GM21423 (cell line): Measurements from ENCODE around the gene SLC6A9.

ENCODE experiments used
- ATAC-seq: cut with Tn5 transposase; IDR thresholded peaks from one replicate; pipeline ENCODE4 v1.9.1; 2021; ENCODE audit warnings: mild to moderate bottlenecking, moderate library complexity; ENCODE audit not compliant: unreplicated experiment

Gene SLC6A9

DNA sequence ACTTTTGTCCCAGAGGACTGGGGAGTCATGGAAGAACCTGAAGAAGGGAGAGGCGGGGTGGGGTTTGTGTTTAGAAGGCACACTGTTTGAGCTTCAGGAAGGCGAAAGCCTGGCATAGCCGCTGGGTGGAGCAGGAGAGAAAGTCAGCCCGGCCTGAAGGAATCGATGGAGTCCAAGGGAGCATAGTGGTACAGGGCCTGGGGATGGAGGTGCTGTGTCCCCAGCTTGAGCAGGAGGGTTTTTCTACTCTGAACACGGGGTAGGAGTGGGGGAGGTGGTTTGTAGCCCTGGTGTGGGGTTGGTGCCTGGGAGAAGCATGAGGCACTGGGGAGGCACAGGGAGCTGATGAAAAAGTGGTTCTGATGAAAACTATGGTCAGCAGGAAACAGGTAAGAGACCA lies 44.5 kb downstream of the SLC6A9 start:
- ATAC-seq, result no peak

DNA sequence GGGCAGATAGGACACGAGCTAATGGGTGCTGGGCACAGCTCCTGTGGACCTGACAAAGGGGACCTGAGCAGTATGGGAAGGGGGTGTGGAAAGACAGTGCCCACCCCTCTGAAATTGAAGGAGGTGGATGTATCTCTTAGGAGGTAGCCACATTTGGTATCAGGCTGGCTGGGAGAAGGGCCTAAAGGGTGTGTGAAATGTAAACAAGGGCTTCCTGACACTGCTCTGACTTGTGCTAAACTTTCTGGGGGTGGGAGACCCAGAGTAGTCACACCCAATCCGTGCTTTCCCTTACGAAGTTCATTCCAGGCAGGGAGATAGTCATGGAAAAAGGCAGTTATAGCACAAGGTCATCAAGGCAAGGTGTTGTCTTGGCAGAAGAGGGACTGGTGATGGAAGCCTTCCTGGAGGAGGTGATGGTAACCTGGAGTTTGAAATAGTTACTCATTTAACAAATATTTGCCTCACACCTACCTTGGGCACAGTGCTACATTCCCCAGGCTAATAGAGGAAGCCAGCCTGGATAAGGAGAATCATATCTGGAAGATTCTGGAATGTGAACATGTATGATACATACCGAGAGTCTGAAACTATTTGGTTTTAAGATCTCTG lies 45.2 kb downstream of the SLC6A9 start:
- no peak for ATAC-seq

DNA sequence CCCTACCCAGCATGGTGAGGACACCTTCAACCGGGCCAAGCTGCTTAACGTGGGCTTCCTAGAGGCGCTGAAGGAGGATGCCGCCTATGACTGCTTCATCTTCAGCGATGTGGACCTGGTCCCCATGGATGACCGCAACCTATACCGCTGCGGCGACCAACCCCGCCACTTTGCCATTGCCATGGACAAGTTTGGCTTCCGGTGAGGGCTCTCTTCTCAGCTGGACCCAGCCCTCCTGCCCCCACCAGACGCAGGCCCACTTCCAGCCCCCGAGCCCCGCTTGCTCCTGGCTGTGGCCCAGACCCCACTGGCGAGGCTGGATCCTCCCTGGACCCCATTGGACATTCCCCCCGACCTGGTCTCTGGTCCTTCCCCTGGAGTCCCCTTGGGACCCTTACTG lies 46.4 kb downstream of the SLC6A9 start:
- no peak for ATAC-seq

DNA sequence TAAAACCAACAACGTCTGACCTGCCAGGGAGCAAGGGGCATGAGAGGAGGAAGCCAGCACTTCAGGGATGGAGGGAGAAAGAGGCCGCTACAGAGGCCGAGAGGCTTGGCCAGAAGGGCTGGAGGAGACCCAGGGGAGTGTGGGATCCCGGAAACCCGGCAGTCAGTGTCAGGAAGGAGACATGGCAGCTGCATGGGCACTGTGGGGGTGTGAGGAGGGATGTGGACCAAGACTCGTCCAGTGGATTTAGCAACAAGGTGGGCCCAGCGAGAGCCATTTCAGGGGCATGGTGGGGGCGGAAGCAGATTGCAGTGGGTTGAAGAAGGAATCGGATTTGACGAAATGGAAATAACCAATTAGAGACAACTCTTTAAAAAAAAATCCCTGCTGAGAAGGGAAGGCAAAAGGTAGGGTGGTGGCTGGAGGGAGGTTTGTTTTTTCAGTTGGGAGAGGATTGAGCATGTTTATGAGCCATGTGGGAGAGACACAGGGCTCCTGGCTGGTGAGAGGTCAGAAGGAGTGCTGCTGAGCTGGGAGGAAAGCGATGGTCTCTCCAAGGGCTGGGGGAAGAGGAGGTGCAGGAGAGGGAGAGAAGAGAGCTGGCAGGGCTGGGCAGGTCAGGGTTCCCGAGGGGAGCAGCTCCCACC lies 47.9 kb downstream of the SLC6A9 start:
- ATAC-seq, result no peak

DNA sequence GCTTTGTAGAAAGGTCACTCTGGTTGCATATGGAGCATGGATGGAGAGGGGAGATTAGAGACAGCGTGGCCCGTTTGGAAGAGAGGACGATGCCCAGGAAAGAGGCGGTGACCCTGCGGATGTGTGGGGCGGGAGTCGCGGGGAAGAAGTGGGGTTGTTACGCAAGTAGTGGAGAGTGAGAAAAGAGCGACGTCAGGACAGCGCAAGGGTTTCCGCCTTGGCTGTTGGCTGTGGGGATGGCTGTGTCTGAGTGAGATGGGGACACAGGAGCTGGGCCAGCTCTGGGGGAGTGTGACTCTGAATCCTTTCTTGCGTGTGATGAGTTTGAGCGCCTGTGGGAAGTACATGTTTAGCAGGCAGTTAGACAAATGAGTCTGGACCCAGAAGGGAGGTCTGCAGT lies 48.5 kb downstream of the SLC6A9 start:
- ATAC-seq, result no peak

DNA sequence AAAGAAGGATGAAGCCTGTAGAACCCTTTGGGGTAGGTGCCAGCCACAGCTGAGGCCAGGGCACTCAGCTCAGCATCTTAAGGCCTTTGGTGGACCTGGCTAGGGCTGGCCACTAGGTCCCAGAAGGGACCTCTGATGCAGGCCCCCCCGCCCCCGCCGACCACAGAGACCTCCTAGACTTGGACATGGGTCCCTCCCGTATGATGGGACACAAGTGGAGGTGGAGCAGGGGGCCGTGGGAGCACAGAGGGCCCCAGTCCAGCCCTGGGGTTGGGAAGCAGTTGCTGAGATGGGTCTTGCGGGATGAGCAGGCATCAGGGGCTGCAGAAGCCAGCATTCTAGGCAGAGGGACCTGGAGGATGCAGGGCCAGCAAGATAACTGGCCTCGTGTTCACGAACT lies 49.0 kb downstream of the SLC6A9 start:
- ATAC-seq, result no peak

DNA sequence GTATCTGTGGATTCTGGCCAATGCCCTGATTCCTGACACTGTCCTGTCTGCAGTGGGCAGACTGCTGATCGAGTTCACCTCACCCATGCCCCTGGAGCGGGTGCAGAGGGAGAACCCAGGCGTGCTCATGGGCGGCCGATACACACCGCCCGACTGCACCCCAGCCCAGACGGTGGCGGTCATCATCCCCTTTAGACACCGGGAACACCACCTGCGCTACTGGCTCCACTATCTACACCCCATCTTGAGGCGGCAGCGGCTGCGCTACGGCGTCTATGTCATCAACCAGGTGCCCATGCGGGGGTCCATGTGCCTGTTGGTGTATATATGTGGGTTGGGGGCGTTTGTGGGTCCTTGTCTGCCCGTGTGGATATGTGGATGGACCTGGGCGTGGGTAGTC lies 49.6 kb downstream of the SLC6A9 start:
- no peak for ATAC-seq

DNA sequence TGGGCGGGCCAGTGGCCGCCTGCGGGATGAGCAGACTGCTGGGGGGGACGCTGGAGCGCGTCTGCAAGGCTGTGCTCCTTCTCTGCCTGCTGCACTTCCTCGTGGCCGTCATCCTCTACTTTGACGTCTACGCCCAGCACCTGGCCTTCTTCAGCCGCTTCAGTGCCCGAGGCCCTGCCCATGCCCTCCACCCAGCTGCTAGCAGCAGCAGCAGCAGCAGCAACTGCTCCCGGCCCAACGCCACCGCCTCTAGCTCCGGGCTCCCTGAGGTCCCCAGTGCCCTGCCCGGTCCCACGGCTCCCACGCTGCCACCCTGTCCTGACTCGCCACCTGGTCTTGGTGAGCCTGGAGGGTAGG lies 50.1 kb downstream of the SLC6A9 start:
- no peak for ATAC-seq

DNA sequence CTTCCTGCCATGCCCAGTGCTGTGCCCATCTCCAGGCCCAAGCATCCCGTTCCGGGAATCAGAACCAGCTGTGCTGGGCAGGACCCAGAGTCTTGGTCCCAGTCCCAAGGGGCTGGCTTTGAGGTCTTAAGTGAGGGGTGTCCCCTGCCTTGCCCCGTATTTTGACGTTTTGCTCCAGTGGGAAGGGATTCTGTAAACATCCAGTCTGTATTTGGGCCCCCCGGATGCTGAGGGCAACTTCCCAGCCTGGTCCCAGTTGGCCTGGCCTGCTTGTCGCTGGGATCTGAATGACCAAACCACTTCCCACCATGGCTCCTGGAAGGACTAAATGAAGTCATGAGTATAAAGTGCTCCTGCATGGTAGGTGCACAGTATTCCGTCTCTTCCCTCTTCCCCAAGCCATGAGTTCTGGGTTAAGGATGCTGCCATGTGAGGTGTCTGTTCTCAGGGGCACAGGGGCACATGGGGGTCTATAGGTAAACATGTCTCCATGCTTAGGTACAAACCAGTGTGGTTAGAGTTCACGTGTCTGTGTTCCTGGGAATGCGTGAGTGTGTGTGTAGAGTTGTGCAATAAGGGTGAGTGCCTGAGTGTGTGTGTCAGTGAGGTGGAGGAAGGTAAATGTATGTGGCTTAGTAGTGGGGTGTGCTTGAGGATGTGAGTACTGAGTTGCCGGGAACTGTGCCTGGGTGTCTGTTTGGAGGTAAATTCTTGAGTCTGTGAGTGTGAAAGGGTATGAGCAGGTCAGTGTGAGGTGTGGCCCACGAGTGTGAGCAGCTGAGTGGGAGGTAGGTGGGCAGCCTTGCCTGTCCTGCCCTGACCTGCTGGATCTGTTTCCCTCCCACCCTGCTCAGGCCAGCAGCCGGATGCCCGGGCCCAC lies 50.8 kb downstream of the SLC6A9 start:
- no peak for ATAC-seq

DNA sequence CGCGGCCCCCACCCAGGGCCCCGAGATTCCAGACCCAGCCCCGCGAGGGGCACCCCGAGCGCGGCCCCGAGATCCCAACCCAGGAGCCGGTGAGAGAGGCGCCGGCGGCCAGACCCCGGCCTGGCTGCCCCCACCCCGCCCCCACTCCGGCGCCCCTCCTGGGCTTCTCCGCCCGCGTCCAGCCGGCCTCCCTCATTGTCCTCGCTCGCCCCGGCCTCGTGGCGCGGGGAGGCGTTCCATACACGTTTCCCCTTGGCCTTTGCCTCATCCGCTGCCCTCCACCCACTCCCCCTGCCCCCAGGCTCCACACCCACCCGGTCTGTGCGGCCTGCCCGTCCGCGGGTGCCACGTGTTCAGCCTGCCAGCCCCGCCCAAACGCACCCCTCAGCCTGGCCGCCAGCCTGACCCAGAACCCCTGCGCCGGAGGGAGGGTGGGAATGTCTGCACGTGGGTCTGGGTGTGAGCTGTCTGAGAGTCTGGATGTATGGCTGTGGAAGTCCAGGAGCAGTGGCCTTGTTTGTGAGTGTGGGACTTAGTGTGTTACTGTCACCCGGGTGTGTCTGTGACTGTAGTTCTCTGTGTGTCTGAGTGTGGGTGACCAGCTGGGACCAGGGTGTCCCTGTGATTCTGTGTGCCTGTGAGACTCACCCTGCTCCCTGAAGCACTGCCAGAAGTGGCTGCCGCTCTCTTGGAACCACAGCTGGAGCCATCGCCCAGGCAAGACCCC lies 51.6 kb downstream of the SLC6A9 start:
- no peak for ATAC-seq

DNA sequence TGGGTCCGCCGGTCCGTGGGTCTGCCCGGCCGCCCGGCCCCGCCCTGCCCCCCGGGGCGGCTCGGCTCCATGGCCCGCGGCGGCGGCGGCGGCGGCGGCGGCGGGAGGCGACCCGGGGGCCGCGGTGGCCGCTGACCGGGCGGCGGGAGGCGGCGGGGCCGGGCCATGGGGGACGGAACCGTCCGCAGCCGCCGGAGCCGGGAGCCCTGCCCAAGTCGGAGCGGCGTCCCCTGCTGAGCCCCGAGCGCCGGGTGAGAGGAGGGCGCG lies 52.1 kb downstream of the SLC6A9 start:
- no peak for ATAC-seq

DNA sequence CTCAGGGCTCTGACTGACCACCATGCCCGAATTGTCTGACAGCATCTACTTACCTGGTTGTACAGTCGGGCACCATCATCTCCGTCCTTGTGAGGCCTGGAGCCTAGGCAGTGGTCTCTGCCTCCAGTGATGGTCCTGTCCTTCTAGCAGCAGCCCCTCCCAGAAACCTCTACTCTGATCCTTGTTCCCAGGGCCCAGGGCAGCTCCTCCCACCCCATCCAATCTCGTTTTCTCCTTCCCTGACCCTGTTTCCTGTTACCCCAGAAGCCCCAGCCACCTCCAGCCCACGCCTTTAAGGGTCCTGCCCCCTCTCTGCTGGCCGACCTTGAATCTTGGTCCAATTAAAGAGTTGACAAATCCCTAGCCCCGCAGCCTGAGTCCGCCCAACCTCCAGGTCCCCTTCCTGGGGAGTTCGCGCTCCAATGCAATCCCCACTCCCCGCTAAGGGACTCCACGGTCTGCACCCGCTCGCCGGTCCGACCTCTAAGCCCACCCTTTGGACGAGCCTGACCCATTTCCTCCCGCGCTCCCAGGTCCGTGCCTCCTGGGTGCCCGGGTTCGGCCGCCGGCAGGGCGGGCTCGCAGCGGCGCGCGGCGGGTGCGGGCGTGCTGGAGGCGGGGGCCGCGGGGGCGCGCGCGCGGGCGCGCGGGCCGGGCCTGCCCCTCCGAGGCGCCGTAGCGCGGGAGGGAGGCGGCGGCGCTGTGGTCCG lies 52.6 kb downstream of the SLC6A9 start, which contains the start of gene B4GALT2:
TSS of gene B4GALT2 (plus strand) at position 660 of the 710 bp plus-strand sequence. CDS start 1,951 bp downstream, outside the sequence.
- no peak for ATAC-seq

DNA sequence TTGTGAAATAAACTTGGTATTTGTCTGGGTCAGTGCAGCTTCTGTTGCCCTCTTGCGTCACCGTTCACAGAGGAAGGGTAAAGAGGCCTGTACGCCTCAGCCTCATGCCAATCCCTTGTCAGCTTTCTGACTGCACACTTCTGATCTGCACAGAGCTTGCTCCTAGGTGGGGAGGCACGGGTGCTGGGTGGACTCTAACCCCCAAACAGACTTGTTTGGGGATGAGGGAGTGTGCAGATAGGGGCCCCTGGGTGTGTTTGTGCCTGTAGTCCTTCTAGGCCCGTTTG lies 53.1 kb downstream of the SLC6A9 start:
- no peak for ATAC-seq

DNA sequence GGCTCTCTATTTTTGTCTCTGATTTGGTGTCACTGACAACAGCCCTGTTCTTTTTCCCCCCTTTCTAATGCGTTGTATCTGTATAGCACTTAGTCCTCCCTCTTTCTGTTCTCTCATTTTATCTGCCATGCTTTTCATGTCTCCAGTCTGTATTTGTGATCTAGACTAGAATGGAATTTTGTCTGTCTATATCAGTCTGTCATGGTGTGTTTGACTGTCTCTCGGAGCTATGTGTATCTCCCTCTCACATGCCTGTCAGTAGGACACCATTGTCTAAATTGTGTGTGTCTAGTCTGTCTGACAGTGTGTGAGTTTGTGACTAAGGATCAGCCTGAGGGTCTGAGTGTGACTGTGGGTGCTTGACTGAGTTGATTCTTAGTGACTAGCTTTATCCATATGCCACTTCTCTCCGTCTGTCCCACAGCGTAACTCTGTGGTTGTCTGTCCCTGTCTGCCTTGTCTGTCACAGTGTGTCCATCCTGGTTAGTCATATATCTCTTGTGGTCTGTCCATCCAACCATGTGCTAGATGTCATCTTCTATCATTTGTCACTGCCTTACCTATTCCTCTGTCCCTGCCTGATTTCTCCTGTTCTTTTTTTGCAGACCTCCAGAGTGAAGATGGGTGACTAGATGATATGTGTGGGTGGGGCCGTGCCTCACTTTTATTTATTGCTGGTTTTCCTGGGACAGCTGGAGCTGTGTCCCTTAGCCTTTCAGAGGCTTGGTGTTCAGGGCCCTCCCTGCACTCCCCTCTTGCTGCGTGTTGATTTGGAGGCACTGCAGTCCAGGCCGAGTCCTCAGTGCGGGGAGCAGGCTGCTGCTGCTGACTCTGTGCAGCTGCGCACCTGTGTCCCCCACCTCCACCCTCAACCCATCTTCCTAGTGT lies 53.6 kb downstream of the SLC6A9 start:
- no peak for ATAC-seq

DNA sequence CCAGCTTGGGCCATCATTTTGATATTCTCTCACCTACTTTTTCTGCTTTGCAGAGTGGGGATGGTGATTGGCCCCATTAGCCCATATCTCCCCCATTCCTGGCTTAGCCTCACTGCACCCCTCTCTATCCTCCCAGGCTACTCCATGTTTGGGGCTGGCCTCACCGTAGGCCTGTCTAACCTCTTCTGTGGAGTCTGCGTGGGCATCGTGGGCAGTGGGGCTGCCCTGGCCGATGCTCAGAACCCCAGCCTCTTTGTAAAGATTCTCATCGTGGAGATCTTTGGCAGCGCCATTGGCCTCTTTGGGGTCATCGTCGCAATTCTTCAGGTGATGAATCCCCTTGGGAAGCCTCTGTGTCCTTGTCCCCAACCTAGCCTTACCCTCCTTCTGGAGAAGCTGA lies 54.4 kb downstream of the SLC6A9 start:
- ATAC-seq, result no peak

DNA sequence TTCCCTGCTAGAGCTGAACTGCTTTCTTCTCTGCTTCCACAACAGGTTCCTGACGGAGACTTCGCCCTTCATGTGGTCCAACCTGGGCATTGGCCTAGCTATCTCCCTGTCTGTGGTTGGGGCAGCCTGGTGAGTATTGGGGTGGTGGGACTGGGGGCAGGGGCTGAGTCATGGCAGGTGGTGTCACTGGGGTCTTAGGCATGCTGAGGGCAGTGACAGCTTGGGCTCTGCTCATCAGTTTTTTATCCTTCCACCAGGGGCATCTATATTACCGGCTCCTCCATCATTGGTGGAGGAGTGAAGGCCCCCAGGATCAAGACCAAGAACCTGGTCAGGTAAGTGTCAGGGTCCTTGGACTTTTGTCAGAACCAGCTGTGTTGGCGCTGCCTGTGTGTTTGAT lies 55.2 kb downstream of the SLC6A9 start:
- no peak for ATAC-seq

DNA sequence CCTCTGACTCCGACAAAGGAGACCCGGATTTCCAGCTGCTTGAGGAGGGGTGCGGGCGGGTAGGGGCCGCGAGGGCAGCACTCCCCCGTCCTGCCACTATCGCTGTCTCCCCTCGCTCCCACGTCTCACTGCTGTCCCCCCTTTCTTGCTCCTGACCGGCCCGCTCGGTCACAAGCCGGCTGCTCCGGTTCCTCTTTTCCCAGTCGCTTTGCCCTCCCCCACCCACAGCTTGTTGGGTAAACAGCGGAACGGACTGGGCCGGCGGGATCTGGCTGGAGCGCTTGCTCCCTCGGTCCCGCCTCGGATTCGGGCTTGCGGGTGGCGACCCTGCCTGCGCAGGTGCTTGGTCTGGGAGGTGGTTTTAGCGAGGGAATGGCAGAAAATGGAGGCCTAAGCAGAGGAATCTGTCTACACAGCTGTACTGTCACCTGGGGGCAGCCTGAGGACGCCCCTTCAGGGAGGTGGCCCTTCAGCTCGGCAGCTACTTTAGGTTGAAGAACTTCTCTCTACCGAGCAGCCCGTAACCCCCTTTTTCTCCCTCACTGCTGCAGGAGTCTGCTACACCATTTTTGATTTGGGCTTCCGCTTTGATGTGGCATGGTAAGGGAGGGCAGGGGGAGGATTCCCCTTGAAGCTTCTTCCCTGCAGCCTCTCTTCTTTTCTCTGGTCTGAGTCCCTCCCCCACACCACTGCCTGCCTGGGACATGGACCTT lies 55.9 kb downstream of the SLC6A9 start:
- peak; percentile 0 for ATAC-seq

DNA sequence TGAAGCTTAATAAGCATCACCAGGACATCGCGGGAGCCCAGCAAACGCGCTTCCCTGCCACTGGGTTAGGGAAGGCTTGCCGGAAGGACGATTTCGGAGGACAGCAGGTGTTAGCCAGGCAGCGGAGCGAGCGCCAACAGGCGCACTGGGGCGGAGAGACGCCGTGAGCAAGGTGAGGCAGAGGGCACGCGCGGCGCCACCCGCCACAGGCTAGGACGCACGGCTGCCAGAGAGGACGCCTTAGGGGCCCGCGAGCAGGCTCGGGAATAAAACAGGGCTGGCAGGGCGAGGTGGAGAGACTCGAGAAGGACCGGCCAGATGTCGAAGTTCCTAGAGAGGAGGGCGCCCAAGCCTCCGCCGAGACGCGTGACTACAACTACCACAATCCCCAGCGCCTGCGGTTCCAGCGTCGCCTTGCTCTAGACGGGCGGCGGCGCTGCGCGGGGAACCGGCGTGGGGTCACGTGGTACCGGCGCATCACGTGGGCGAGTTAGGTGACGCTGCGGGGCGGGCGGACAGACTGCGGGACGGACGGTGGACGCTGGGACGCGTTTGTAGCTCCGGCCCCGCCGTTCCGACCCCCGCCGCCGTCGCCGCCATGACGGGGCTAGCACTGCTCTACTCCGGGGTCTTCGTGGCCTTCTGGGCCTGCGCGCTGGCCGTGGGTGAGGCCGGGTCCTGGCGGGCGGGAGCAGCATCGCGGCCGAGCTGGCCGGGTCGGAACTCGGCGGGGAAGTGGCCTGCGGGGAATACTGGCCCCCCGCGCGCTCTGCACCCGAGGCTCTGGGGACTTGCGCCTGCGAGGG lies 56.6 kb downstream of the SLC6A9 start, which contains the start of gene ATP6V0B:
TSS of gene ATP6V0B (plus strand) at position 518 of the 806 bp plus-strand sequence. CDS start at position 599, 81 bp downstream.
- ATAC-seq, result peak; percentile 63
